Upper lobe of left lung (tissue), 6 donors: Measurements from ENCODE around the gene UBL4B. TPM values are rescaled to one million over a fixed set of nuclear protein-coding genes. Genes with fewer than 3 reads are reported as not detected.
"Not testable (repeated sequence)": the region's sequence is repeated elsewhere in the genome, so short reads cannot be mapped to it uniquely, and the experiment has no call there.

Experiments
- ATAC-seq, 2 donors: fragments of 200-7000 bp; cut with Tn5 transposase; one replicate each; pipeline ENCODE4 v1.9.1; 2022; ENCODE audit warnings: mild to moderate bottlenecking in 2 of 2, moderate library complexity in 2 of 2; ENCODE audit not compliant: low FRiP score in 2 of 2
- DNase-seq, 2 donors: peaks; one replicate each; pipeline ENCODE4 v3.0.0-alpha.2; 2019 to 2020
- H3K27ac ChIP-seq, 4 donors: fragments of 200-600 bp; sonication (generic); one replicate each; pipeline ENCODE4 v1.5.1; 2016 to 2019
- H3K27me3 ChIP-seq, 4 donors: fragments of 200-600 bp; sonication (generic); one replicate each; pipeline ENCODE4 v1.5.1; 2017 to 2019
- H3K36me3 ChIP-seq, 4 donors: fragments of 200-600 bp; sonication (generic); one replicate each; pipeline ENCODE4 v1.5.1; 2016 to 2019
- H3K4me1 ChIP-seq, 4 donors: fragments of 200-600 bp; sonication (generic); one replicate each; pipeline ENCODE4 v1.5.1; 2018 to 2019
- H3K4me3 ChIP-seq, 4 donors: fragments of 200-600 bp; sonication (generic); one replicate each; pipeline ENCODE4 v1.5.1; 2017 to 2019; ENCODE audit warnings: mild to moderate bottlenecking in 2 of 4, moderate library complexity in 1 of 4
- H3K9me3 ChIP-seq, 4 donors: fragments of 200-600 bp; sonication (generic); one replicate each; pipeline ENCODE4 v1.5.1; 2018 to 2019
- CTCF ChIP-seq, 6 experiments: fragments of 450-650 bp in 4 of 6; fragments of 200-600 bp in 2 of 6; sonication (generic) in 2 of 6; IDR thresholded peaks; one replicate each; pipeline ENCODE4 v1.5.1; 2016 to 2019; ENCODE audit warnings: antibody characterized with exemption in 6 of 6
- EP300 ChIP-seq, 4 donors: sonication (generic); formaldehyde crosslinking; IDR thresholded peaks; one replicate each; pipeline ENCODE4 v1.5.1; 2017; ENCODE audit warnings: antibody characterized with exemption in 4 of 4, control low read depth in 2 of 4
- POLR2A ChIP-seq, 4 donors: fragments of 450-650 bp; IDR thresholded peaks; one replicate each; pipeline ENCODE4 v1.5.1; 2016 to 2017; ENCODE audit warnings: antibody characterized with exemption in 4 of 4, mild to moderate bottlenecking in 2 of 4
- POLR2AphosphoS5 ChIP-seq, 2 donors: sonication (generic); formaldehyde crosslinking; IDR thresholded peaks; one replicate each; pipeline ENCODE4 v1.5.1; 2017; ENCODE audit warnings: antibody characterized with exemption in 2 of 2
- WGBS, 2 donors: methylation state at CpG; one replicate each; pipeline ENCODE4 v1.1.5; 2017 to 2018; 5-methylcytosine and 5-hydroxymethylcytosine counted together
- total RNA-seq, 6 donors: library from RNA; depleted of rRNA in 4 of 6; stranded (reverse); fragments of >200 nt in 4 of 6; gene quantifications; one replicate each; pipeline versions ENCODE4 v1.1.0 to v1.2.1, GENCODE V29; 2016 to 2021
- donor health status: DM: no; HTN: no; CAD: no; lungs with moderate emphysema.
- donor health status: DM: no; HTN: yes; CAD: no; lungs with severe emphysema.

UBL4B gene
- total RNA-seq, 6 donors from 2014 or later, result not detected

- peak in 1 of 2 donors; percentile 83 for DNase-seq
- Histone ChIP-seq H3K27ac (no peak overlapping the region), H3K4me1 (peaks cover 29 to 36% (median 31%) of the 10 kb centered on the region in 4 donors), H3K36me3 (no peaks in the 10 kb centered on the region), H3K4me3 (peak overlapping the region in 2 of 4 donors; percentile 17 to 24), H3K9me3 (no peaks in the 10 kb centered on the region), H3K27me3 (peaks cover 2 to 54% (median 37%) of the 10 kb centered on the region in 4 donors)
- peak in 1 of 2 donors; percentile 23 for ATAC-seq
- WGBS, 2 donors, result 17 to 20% methylated on average over 18 to 64 of the region's 64 CpGs
- TF ChIP-seq EP300 (IDR thresholded peaks at IDR 0.05) (no peak), CTCF (IDR thresholded peaks at IDR 0.05) (peak in 1 of 6 experiments; percentile 4)
Observed at GRCh38 chr1:110069404-110070281, 42.6 kb upstream of the UBL4B start.

- peak in 1 of 2 donors; percentile 85 for DNase-seq
- peak overlapping the region in 2 of 4 donors; percentile 17 to 24 for H3K4me3 ChIP-seq
- H3K4me1 ChIP-seq, result peaks cover 29 to 36% (median 31%) of the 10 kb centered on the region in 4 donors
- no peak overlapping the region for H3K27ac ChIP-seq
- H3K9me3 ChIP-seq, result no peaks in the 10 kb centered on the region
- no peak for TF ChIP-seq POLR2A (IDR thresholded peaks at IDR 0.05)
- TF ChIP-seq EP300 (IDR thresholded peaks at IDR 0.05), result no peak
- no peak for TF ChIP-seq POLR2AphosphoS5 (IDR thresholded peaks at IDR 0.05)
- TF ChIP-seq CTCF (IDR thresholded peaks at IDR 0.05), result no peak
- H3K36me3 ChIP-seq, result no peaks in the 10 kb centered on the region
- peaks cover 2 to 54% (median 37%) of the 10 kb centered on the region in 4 donors for H3K27me3 ChIP-seq
- 7 to 11% methylated on average over 18 to 43 of the region's 52 CpGs for WGBS, 2 donors
- no peak for ATAC-seq
Observed at GRCh38 chr1:110070282-110070669, 42.0 kb upstream of the UBL4B start.

- peak within 1 kb of the TSS in 2 of 4 donors; percentile 17 to 24 for H3K4me3 ChIP-seq
- peaks cover 29 to 36% (median 31%) of the 10 kb centered on the region in 4 donors for H3K4me1 ChIP-seq
- TF ChIP-seq CTCF (IDR thresholded peaks at IDR 0.05) (no peak), POLR2A (IDR thresholded peaks at IDR 0.05) (no peak), POLR2AphosphoS5 (IDR thresholded peaks at IDR 0.05) (no peak), EP300 (IDR thresholded peaks at IDR 0.05) (no peak)
- no peak within 1 kb of the TSS for H3K27ac ChIP-seq
- no peaks in the 10 kb centered on the region for H3K36me3 ChIP-seq
- ATAC-seq (no peak), DNase-seq (no peak)
- WGBS, 2 donors, result 22% methylated on average over 9 of the region's 27 CpGs; no CpG with 5 or more reads in 1 of the 2 donors
- no peaks in the 10 kb centered on the region for H3K9me3 ChIP-seq
- peaks cover 2 to 54% (median 37%) of the 10 kb centered on the region in 4 donors for H3K27me3 ChIP-seq
Observed at GRCh38 chr1:110070671-110071242, 41.5 kb upstream of the UBL4B start, which contains the start of gene ALX3. ALX3 (minus strand) TSS chr1:110070672; CDS start chr1:110070612, 60 bp downstream.

- Histone ChIP-seq H3K9me3 (no peaks in the 10 kb centered on the region), H3K27me3 (peaks cover 2 to 28% (median 20%) of the 10 kb centered on the region in 4 donors), H3K27ac (no peak overlapping the region), H3K36me3 (no peaks in the 10 kb centered on the region), H3K4me1 (peaks cover 12 to 17% (median 13%) of the 10 kb centered on the region in 4 donors), H3K4me3 (no peak overlapping the region)
- no peak for TF ChIP-seq EP300 (IDR thresholded peaks at IDR 0.05)
- WGBS, 2 donors, result 62 to 66% methylated on average over 4 of the region's 4 CpGs
- ATAC-seq, result no peak
- no peak for DNase-seq
Observed at GRCh38 chr1:110074166-110074565, 38.1 kb upstream of the UBL4B start.

- H3K4me3 ChIP-seq, result no peak overlapping the region
- no peaks in the 10 kb centered on the region for H3K36me3 ChIP-seq
- H3K27ac ChIP-seq, result no peak overlapping the region
- H3K9me3 ChIP-seq, result no peaks in the 10 kb centered on the region
- TF ChIP-seq EP300 (IDR thresholded peaks at IDR 0.05) (no peak), POLR2AphosphoS5 (IDR thresholded peaks at IDR 0.05) (no peak), CTCF (IDR thresholded peaks at IDR 0.05) (no peak), POLR2A (IDR thresholded peaks at IDR 0.05) (no peak)
- ATAC-seq (no peak), DNase-seq (no peak)
- peaks cover 0 to 5% (median 0%) of the 10 kb centered on the region in 4 donors for H3K27me3 ChIP-seq
- 87 to 91% methylated on average over 2 to 3 of the region's 3 CpGs for WGBS, 2 donors
- no peaks in the 10 kb centered on the region for H3K4me1 ChIP-seq
Observed at GRCh38 chr1:110076789-110077500, 35.3 kb upstream of the UBL4B start.

- H3K36me3 ChIP-seq, H3K4me3 ChIP-seq, H3K27ac ChIP-seq, H3K9me3 ChIP-seq, ATAC-seq, DNase-seq, H3K27me3 ChIP-seq: not testable (repeated sequence)
- H3K4me1 ChIP-seq, result peaks cover 10 to 20% (median 12%) of the 10 kb centered on the region in 4 donors
- 96 to 100% methylated on average over 2 of the region's 2 CpGs for WGBS, 2 donors
Observed at GRCh38 chr1:110079995-110080394, 32.2 kb upstream of the UBL4B start.
